WTC11 (cell line): ENCODE measurements around the gene SPP1.

Experiments
- ATF3 ChIP-seq: sonication (generic); formaldehyde crosslinking; conservative IDR thresholded peaks from 2 replicates; pipeline ENCODE4 v1.8.1; 2022; ENCODE audit warnings: mild to moderate bottlenecking, missing genetic modification reagents
- TCF7 ChIP-seq: sonication (generic); formaldehyde crosslinking; IDR thresholded peaks from 2 replicates; pipeline ENCODE4 v1.8.0; 2022; ENCODE audit warnings: mild to moderate bottlenecking, low read depth, missing genetic modification reagents, moderate library complexity

- TF ChIP-seq TCF7 (no peak), ATF3 (CRISPR knock-in tag) (no peak)
Observed at GRCh38 chr4:87932718-87933141, 42.8 kb upstream of the SPP1 start.
